Common myeloid progenitor, CD34-positive (primary cell): Measurements from ENCODE around the gene PHLDA3.
"Not testable (repeated sequence)": the region's sequence is repeated elsewhere in the genome, so short reads cannot be mapped to it uniquely, and the experiment has no call there.

ENCODE experiments used
- CTCF ChIA-PET: fragments of 350-600 bp; sonication (Branson Sonifier 250); formaldehyde crosslinking; loops from one replicate; lab custom pipeline; 2021; ENCODE audit warnings: antibody characterized with exemption; lab: Charles Lee
- POLR2A ChIA-PET: fragments of 350-600 bp; sonication (Branson Sonifier 250); formaldehyde crosslinking; loops from one replicate; lab custom pipeline; 2021; ENCODE audit warnings: antibody characterized with exemption; lab: Charles Lee
- DNase-seq, 3 donors: peaks; one replicate each; pipeline versions ENCODE4 v3.0.0 to v3.0.0-alpha.2; 2013
- H3K27ac ChIP-seq, 2 experiments: 1 replicate in 1 of 2; 2 replicates in 1 of 2; pipeline ENCODE4 v1.7.0; 2013; ENCODE audit warnings: inconsistent platforms in 2 of 2, low read length in 2 of 2, mild to moderate bottlenecking in 2 of 2, low read depth in 1 of 2, moderate library complexity in 1 of 2; ENCODE audit not compliant: severe bottlenecking in 2 of 2, insufficient read depth in 1 of 2, poor library complexity in 1 of 2
- H3K27me3 ChIP-seq, 5 experiments: replicated peaks in 2 of 5; 1 replicate in 3 of 5; 2 replicates in 2 of 5; pipeline versions ENCODE4 v1.6.1 to v1.7.0; 2013; ENCODE audit warnings: low read length in 4 of 5, mild to moderate bottlenecking in 2 of 5, moderate library complexity in 2 of 5, inconsistent platforms in 1 of 5; ENCODE audit not compliant: insufficient read depth in 5 of 5, control insufficient read depth in 4 of 5
- H3K36me3 ChIP-seq, 4 experiments: 1 replicate in 2 of 4; 2 replicates in 2 of 4; pipeline versions ENCODE4 v1.6.1 to v1.7.0; 2013; ENCODE audit warnings: low read length in 3 of 4, control low read depth in 1 of 4, mild to moderate bottlenecking in 1 of 4; ENCODE audit not compliant: control insufficient read depth in 4 of 4, insufficient read depth in 4 of 4
- H3K4me1 ChIP-seq, 4 experiments: 1 replicate in 3 of 4; 2 replicates in 1 of 4; pipeline versions ENCODE4 v1.6.1 to v1.7.1; 2013; ENCODE audit warnings: low read length in 3 of 4, mild to moderate bottlenecking in 3 of 4, control low read depth in 1 of 4, inconsistent platforms in 1 of 4, moderate library complexity in 1 of 4; ENCODE audit not compliant: control insufficient read depth in 4 of 4, insufficient read depth in 4 of 4; ENCODE audit errors: control extremely low read depth in 1 of 4
- H3K4me3 ChIP-seq, 7 experiments: 1 replicate in 4 of 7; 2 replicates in 3 of 7; pipeline versions ENCODE4 v1.5.1 to v1.7.0; 2013; ENCODE audit warnings: mild to moderate bottlenecking in 7 of 7, low read length in 6 of 7, moderate library complexity in 6 of 7, inconsistent platforms in 2 of 7, low read depth in 2 of 7, control low read depth in 1 of 7; ENCODE audit not compliant: insufficient read depth in 4 of 7, control insufficient read depth in 1 of 7; ENCODE audit errors: extremely low read depth in 1 of 7
- H3K9me3 ChIP-seq, 5 experiments: 1 replicate in 4 of 5; 2 replicates in 1 of 5; pipeline versions ENCODE4 v1.6.1 to v1.7.1; 2013; ENCODE audit warnings: low read length in 4 of 5, mild to moderate bottlenecking in 2 of 5, inconsistent platforms in 1 of 5, low read depth in 1 of 5, moderate library complexity in 1 of 5; ENCODE audit not compliant: control insufficient read depth in 4 of 5, insufficient read depth in 2 of 5; ENCODE audit errors: control extremely low read depth in 1 of 5
- WGBS: methylation state at CpG from one replicate; pipeline ENCODE4 v1.1.5; 2013; ENCODE audit not compliant: insufficient coverage; 5-methylcytosine and 5-hydroxymethylcytosine counted together

PHLDA3 gene

DNA sequence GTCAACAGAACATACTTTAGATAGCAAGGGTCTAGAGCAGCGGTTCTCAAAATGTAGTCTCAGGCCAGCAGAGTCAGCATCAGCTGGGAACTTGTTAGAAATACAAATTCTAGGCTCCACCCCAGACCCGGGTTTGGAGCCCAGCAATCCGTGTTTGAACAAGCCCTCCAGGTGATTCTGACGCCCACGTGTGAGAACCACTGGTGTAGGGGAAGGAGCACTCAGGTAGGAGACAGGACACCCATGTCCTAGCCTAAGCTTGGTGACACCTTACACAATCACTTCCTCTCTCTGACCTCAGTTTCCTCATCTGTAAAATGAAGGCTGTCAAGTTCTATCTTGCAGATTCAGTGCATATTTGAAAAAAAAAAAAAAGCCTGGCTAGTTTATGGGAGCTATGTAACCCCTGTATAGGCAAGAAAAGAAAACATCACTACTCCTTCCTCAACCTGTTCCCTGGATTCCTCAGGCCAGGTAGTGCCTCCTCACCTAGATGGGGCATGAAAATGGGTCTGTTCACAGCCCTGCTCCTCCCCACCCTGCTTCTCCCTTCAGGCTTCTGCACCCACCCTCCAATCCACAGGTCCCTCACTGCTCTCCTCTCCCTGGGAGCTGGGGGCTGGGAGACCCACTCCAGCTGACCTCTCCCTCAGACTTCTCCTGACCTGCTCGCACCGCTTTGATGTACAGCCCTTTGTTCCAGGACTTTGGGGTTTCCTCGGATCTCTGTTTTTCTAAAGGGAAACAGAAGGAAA lies 7.1 kb upstream of the PHLDA3 start:
- DNase-seq = no peak
- Histone ChIP-seq H3K36me3 (no peaks in the 10 kb centered on the region), H3K9me3 (no peaks in the 10 kb centered on the region), H3K27me3 (peaks cover 0 to 4% (median 0%) of the 10 kb centered on the region in 5 experiments), H3K4me3 (no peak overlapping the region), H3K4me1 (peaks cover 0 to 16% (median 9%) of the 10 kb centered on the region in 4 experiments), H3K27ac (no peak overlapping the region)
- ChIA-PET POLR2A (no interaction called here), CTCF (interaction anchor here (1.0 to 18.8 kb wide), 4 partner anchors 10 to 37 kb away, joined by 3 to 353 read pairs (median 4); no protein-coding TSS in a partner anchor)
- 86% methylated on average over 7 of the region's 8 CpGs for WGBS

DNA sequence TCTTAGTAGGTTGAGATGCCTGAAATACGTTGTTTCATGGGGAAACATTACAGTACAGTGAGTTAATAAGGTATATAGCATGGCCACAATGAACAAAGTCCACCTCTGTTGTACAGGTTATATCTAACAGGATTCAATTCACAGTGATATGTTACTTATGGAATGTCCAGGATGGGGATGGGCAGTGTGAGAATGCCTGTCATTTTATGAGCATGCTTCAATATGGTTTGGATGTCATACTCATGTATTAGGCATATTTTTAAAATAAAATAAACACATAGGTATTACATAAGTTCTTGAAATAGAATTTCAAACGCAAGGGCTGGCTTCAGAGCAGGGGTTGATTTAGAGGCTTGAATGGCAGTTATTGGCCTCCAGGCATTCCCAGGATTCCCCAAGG lies 6.1 kb upstream of the PHLDA3 start:
- no peak overlapping the region for H3K27ac ChIP-seq
- H3K36me3 ChIP-seq = no peaks in the 10 kb centered on the region
- no peak overlapping the region for H3K4me3 ChIP-seq
- peaks cover 0 to 8% (median 2%) of the 10 kb centered on the region in 4 experiments for H3K4me1 ChIP-seq
- H3K27me3 ChIP-seq = peaks cover 0 to 4% (median under 1%) of the 10 kb centered on the region in 5 experiments
- no peaks in the 10 kb centered on the region for H3K9me3 ChIP-seq
- no peak for DNase-seq
- ChIA-PET CTCF (interaction anchor here (1.0 to 18.8 kb wide), 3 partner anchors 15 to 38 kb away, joined by 3 to 353 read pairs (median 3); no protein-coding TSS in a partner anchor), POLR2A (no interaction called here)
- WGBS = 75% methylated on average over 1 of the region's 2 CpGs

DNA sequence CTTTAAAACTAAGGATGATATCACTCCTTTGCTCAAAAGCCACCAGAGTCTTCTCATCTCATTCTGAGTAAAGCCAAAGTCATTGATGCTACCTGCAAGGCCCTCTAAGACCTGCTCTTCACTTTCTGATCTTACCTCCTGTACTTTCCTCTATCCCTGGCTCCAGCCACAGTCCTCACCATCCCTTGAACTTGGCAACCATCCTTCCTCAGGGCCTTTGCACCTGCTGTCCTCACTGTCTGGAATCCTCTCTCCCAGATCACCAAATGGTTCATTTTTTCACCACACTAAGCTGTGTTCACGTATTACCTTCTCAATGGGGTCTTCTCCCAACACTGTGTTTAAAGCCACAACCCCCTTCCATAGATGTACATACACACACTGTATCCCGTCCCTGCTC lies 4.3 kb upstream of the PHLDA3 start:
- H3K27ac ChIP-seq = no peak overlapping the region
- no peaks in the 10 kb centered on the region for H3K9me3 ChIP-seq
- DNase-seq = no peak
- ChIA-PET CTCF (interaction anchor here (2.6 to 18.8 kb wide), 2 partner anchors 24 to 37 kb away, joined by 10 to 353 read pairs; no protein-coding TSS in a partner anchor), POLR2A (no interaction called here)
- H3K4me1 ChIP-seq = peaks cover 0 to 20% (median 16%) of the 10 kb centered on the region in 4 experiments
- WGBS = 100% methylated on average over 1 of the region's 2 CpGs
- no peaks in the 10 kb centered on the region for H3K36me3 ChIP-seq
- no peak overlapping the region for H3K4me3 ChIP-seq
- H3K27me3 ChIP-seq = peaks cover 0 to 10% (median 5%) of the 10 kb centered on the region in 5 experiments

DNA sequence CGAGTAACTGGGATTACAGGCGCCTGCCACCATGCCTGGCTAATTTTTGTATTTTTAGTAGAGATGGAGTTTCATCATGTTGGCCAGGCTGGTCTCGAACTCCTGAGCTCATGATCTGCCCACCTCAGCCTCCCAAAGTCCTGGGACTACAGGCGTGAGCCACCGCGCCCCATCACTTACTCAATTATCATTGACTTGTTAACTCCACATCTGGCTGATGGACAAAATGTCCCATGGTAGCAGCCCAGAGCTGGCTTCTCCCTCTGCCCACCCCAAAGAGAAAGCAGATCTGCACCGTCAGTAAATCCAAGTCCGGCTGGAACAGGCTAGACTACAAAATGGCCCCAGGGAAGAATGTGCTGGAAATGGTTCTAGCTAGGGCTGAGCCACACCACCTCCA lies 3.3 kb upstream of the PHLDA3 start:
- H3K4me3 ChIP-seq, DNase-seq, H3K27ac ChIP-seq, H3K36me3 ChIP-seq, POLR2A ChIA-PET, H3K9me3 ChIP-seq: not testable (repeated sequence)
- 80% methylated on average over 3 of the region's 8 CpGs for WGBS
- peaks cover 0 to 11% (median 5%) of the 10 kb centered on the region in 5 experiments for H3K27me3 ChIP-seq
- CTCF ChIA-PET = interaction anchor here (1.2 to 2.6 kb wide), 6 partner anchors 9 to 41 kb away, joined by 3 to 12 read pairs (median 6); no protein-coding TSS in a partner anchor
- H3K4me1 ChIP-seq = peaks cover 0 to 25% (median 23%) of the 10 kb centered on the region in 4 experiments

DNA sequence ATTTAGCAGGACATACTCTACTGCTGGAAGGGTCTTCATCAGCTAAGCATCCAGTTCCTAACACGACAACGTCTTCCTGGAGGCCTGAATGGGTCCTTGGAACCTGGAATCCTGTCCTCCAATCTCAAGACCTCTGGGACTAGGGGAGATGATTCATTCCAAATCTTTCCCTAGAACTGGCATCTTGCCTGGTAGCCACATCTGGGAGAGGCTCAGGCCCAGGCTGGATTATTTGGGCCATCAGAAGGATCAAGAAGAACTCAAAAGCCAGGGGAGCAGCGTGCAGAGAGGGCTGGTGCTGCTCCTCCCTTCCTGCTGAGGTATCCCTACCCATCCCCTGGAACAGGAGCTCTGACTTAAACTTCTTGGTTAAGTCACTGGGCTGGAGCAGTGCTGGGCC lies 2.8 kb upstream of the PHLDA3 start:
- ChIA-PET CTCF (interaction anchor here (0.7 to 2.6 kb wide), 7 partner anchors 9 to 42 kb away, joined by 3 to 12 read pairs (median 5); no protein-coding TSS in a partner anchor), POLR2A (no interaction called here)
- Histone ChIP-seq H3K27me3 (peaks cover 0 to 11% (median 5%) of the 10 kb centered on the region in 5 experiments), H3K36me3 (no peaks in the 10 kb centered on the region), H3K4me3 (no peak overlapping the region), H3K9me3 (no peaks in the 10 kb centered on the region), H3K4me1 (peaks cover 0 to 24% (median 23%) of the 10 kb centered on the region in 4 experiments), H3K27ac (no peak overlapping the region)
- no peak for DNase-seq
- WGBS = 90% methylated on average over 3 of the region's 3 CpGs

DNA sequence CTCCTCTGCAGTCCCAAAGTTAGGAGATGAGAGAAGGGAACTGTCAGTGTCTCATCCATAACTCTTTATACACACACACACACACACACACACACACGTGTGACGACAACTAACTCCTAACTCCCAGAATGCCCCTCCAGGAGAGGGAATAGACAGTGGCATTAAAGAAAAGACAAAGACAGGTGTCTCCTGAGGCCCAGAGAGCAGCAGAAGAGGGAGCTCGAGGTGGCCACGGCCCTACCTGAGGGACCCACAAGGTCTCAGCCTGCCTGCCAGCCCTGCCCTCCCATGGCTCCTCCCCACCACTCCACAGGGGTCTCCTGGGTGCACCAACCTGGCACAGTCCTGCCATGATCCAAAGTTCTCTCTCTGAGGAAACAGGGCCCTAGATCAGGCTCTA lies 1.6 kb upstream of the PHLDA3 start:
- DNase-seq = no peak
- Histone ChIP-seq H3K4me3 (no peak overlapping the region), H3K9me3 (no peaks in the 10 kb centered on the region), H3K4me1 (peaks cover 0 to 25% (median 20%) of the 10 kb centered on the region in 4 experiments), H3K27me3 (peaks cover 0 to 11% (median 5%) of the 10 kb centered on the region in 5 experiments), H3K27ac (no peak overlapping the region), H3K36me3 (peaks cover 0 to 5% (median 2%) of the 10 kb centered on the region in 4 experiments)
- POLR2A ChIA-PET = no interaction called here
- CTCF ChIA-PET = interaction anchor here (2.5 to 2.7 kb wide), 3 partner anchors 11 to 35 kb away, joined by 10 to 16 read pairs (median 12); no protein-coding TSS in a partner anchor
- WGBS = 0% methylated on average over 1 of the region's 4 CpGs
